Liver (tissue), 9 donors: ENCODE results near the gene GALNTL6. TPM values are rescaled to one million over a fixed set of nuclear protein-coding genes. Genes with fewer than 3 reads are reported as not detected.
A peak's percentile ranks its signal among the peaks of the same experiment; 100 is the strongest.

Source experiments
- DNase-seq: peaks from one replicate; pipeline ENCODE4 v3.0.0-alpha.2; 2017; ENCODE audit warnings: low spot score
- H3K27ac ChIP-seq, 2 donors: one replicate each; pipeline ENCODE4 v1.7.0; 2013; ENCODE audit warnings: inconsistent platforms in 2 of 2, low read length in 2 of 2, control low read depth in 1 of 2, low read depth in 1 of 2, mild to moderate bottlenecking in 1 of 2
- H3K27me3 ChIP-seq, 4 donors: one replicate each; pipeline versions ENCODE4 v1.6.1 to v1.7.0; 2013; ENCODE audit warnings: low read length in 3 of 4, inconsistent platforms in 1 of 4, mild to moderate bottlenecking in 1 of 4, moderate library complexity in 1 of 4; ENCODE audit not compliant: control insufficient read depth in 4 of 4, insufficient read depth in 4 of 4
- H3K36me3 ChIP-seq, 4 donors: one replicate each; pipeline versions ENCODE4 v1.6.1 to v1.7.0; 2013; ENCODE audit warnings: low read length in 3 of 4, mild to moderate bottlenecking in 3 of 4, low read depth in 1 of 4, moderate library complexity in 1 of 4; ENCODE audit not compliant: control insufficient read depth in 4 of 4, insufficient read depth in 3 of 4
- H3K4me1 ChIP-seq, 4 donors: one replicate each; pipeline versions ENCODE4 v1.6.1 to v1.7.0; 2013; ENCODE audit warnings: low read length in 3 of 4, mild to moderate bottlenecking in 3 of 4, moderate library complexity in 1 of 4; ENCODE audit not compliant: control insufficient read depth in 4 of 4, insufficient read depth in 4 of 4
- H3K4me3 ChIP-seq, 3 donors: one replicate each; pipeline versions ENCODE4 v1.6.1 to v1.7.0; 2013; ENCODE audit warnings: low read length in 3 of 3, control low read depth in 1 of 3, low read depth in 1 of 3, mild to moderate bottlenecking in 1 of 3
- H3K9ac ChIP-seq, 2 donors: one replicate each; pipeline ENCODE4 v1.7.0; 2013; ENCODE audit warnings: low read length in 2 of 2, mild to moderate bottlenecking in 2 of 2, moderate library complexity in 2 of 2, control low read depth in 1 of 2, low read depth in 1 of 2
- H3K9me3 ChIP-seq, 4 donors: one replicate each; pipeline versions ENCODE4 v1.6.1 to v1.7.0; 2013; ENCODE audit warnings: low read length in 3 of 4; ENCODE audit not compliant: control insufficient read depth in 4 of 4
- ATF3 ChIP-seq: IDR thresholded peaks from 2 replicates; pipeline ENCODE4 v1.6.1; 2016; ENCODE audit warnings: antibody characterized with exemption
- CTCF ChIP-seq: fragments of 150-350 bp; IDR thresholded peaks from 2 replicates; pipeline ENCODE4 v1.5.1; 2017; ENCODE audit warnings: improper control_type of control experiment, low read depth, low read length; ENCODE audit not compliant: missing input control
- EGR1 ChIP-seq, 2 donors: IDR thresholded peaks; 2 replicates each; pipeline ENCODE4 v1.6.1; 2016 to 2018; ENCODE audit warnings: antibody characterized with exemption in 2 of 2, low read depth in 2 of 2
- FOXA1 ChIP-seq: IDR thresholded peaks from 2 replicates; pipeline ENCODE4 v1.6.1; 2016; ENCODE audit warnings: antibody characterized with exemption
- FOXA2 ChIP-seq: IDR thresholded peaks from 2 replicates; pipeline ENCODE4 v1.6.1; 2016; ENCODE audit warnings: antibody characterized with exemption
- GABPA ChIP-seq, 2 donors: IDR thresholded peaks in 1 of 2; conservative IDR thresholded peaks in 1 of 2; 2 replicates each; pipeline ENCODE4 v1.6.1; 2016; ENCODE audit warnings: antibody characterized with exemption in 2 of 2, mild to moderate bottlenecking in 1 of 2, moderate library complexity in 1 of 2
- HNF4A ChIP-seq, 2 donors: conservative IDR thresholded peaks; 2 replicates each; pipeline ENCODE4 v1.6.1; 2016; ENCODE audit warnings: antibody characterized with exemption in 2 of 2, mild to moderate bottlenecking in 2 of 2
- HNF4G ChIP-seq: IDR thresholded peaks from 2 replicates; pipeline ENCODE4 v1.6.1; 2016; ENCODE audit warnings: antibody characterized with exemption
- JUND ChIP-seq, 2 donors: IDR thresholded peaks; 2 replicates each; pipeline ENCODE4 v1.6.1; 2016; ENCODE audit warnings: antibody characterized with exemption in 2 of 2
- MAX ChIP-seq: IDR thresholded peaks from 2 replicates; pipeline ENCODE4 v1.6.1; 2016; ENCODE audit warnings: antibody characterized with exemption
- NR2F2 ChIP-seq: IDR thresholded peaks from 2 replicates; pipeline ENCODE4 v1.6.1; 2016; ENCODE audit warnings: antibody characterized with exemption
- RAD21 ChIP-seq, 2 donors: IDR thresholded peaks; 2 replicates each; pipeline ENCODE4 v1.6.1; 2016; ENCODE audit warnings: antibody characterized with exemption in 2 of 2, mild to moderate bottlenecking in 2 of 2
- REST ChIP-seq: IDR thresholded peaks from 2 replicates; pipeline ENCODE4 v1.6.1; 2016; ENCODE audit warnings: antibody characterized with exemption, mild to moderate bottlenecking
- SP1 ChIP-seq: IDR thresholded peaks from 2 replicates; pipeline ENCODE4 v1.6.1; 2018; ENCODE audit warnings: antibody characterized with exemption, mild to moderate bottlenecking
- TAF1 ChIP-seq: conservative IDR thresholded peaks from 2 replicates; pipeline ENCODE4 v1.6.1; 2016; ENCODE audit warnings: antibody characterized with exemption, mild to moderate bottlenecking
- YY1 ChIP-seq: IDR thresholded peaks from 2 replicates; pipeline ENCODE4 v1.6.1; 2016; ENCODE audit warnings: antibody characterized with exemption, mild to moderate bottlenecking
- ZBTB33 ChIP-seq: IDR thresholded peaks from 2 replicates; pipeline ENCODE4 v1.6.1; 2016; ENCODE audit warnings: antibody characterized with exemption
- WGBS: extraction: QIAGEN DNeasy Blood & Tissue Kit; methylation state at CpG from one replicate; pipeline ENCODE4 v1.1.7; 2013; 5-methylcytosine and 5-hydroxymethylcytosine counted together
- polyA plus RNA-seq, 2 donors: library from polyadenylated mRNA; stranded (reverse) in 1 of 2; unstranded in 1 of 2; fragments of 200-250 nt in 1 of 2; fragments of >200 nt in 1 of 2; fragmentation: Nextera tagmentation in 1 of 2; extraction: Ambion mirVana in 1 of 2; gene quantifications; one replicate each; pipeline versions ENCODE4 v1.2.1 to v1.2.3, GENCODE V29; 2013 to 2015
- total RNA-seq, 2 donors: library from RNA; depleted of rRNA; stranded (reverse); fragments of >200 nt; gene quantifications; one replicate each; pipeline ENCODE4 v1.2.3, GENCODE V29; 2014
- donor health status: healthy.
- donor health status: healthy.
- donor health status: healthy.
- donor health status: healthy.
- donor health status: healthy.

Gene GALNTL6
- total and polyA plus RNA-seq, 4 donors: 0.06 to 0.08 TPM; not detected in 2

GRCh38 chr4:172957216-172957615 lies 1144.0 kb downstream of the GALNTL6 start (continued):
- TF ChIP-seq ZBTB33: no peak
- TF ChIP-seq HNF4G: no peak
- no peak for TF ChIP-seq CTCF

- Histone ChIP-seq H3K4me3 (no peak overlapping the region), H3K4me1 (peaks cover 0 to 4% (median 0%) of the 10 kb centered on the region in 4 donors), H3K9ac (no peak overlapping the region), H3K27me3 (no peaks in the 10 kb centered on the region), H3K36me3 (no peaks in the 10 kb centered on the region), H3K9me3 (no peaks in the 10 kb centered on the region), H3K27ac (no peak overlapping the region)
- DNase-seq: no peak
- WGBS: 46% methylated on average over 10 of the region's 10 CpGs
- no peak for TF ChIP-seq ATF3
- TF ChIP-seq EGR1 (IDR thresholded peaks at IDR 0.05; ENCODE audit: low read depth in 2 of 2): no peak
- no peak for TF ChIP-seq FOXA1
- TF ChIP-seq GABPA (IDR thresholded peaks at IDR 0.05 in 1 of 2, conservative IDR thresholded peaks at IDR 0.05 in 1 of 2): no peak
- no peak for TF ChIP-seq RAD21 (IDR thresholded peaks at IDR 0.05)
- TF ChIP-seq TAF1: no peak
- no peak for TF ChIP-seq JUND (IDR thresholded peaks at IDR 0.05)
- no peak for TF ChIP-seq MAX
- peak; percentile 20 to 31 for TF ChIP-seq HNF4A (conservative IDR thresholded peaks at IDR 0.05)
- TF ChIP-seq ZBTB33: no peak
- TF ChIP-seq SP1: no peak
- TF ChIP-seq YY1: peak; percentile 41
- TF ChIP-seq REST: no peak
- peak; percentile 46 for TF ChIP-seq FOXA2
- TF ChIP-seq NR2F2: no peak
- TF ChIP-seq HNF4G: no peak
These were observed 1149.6 kb downstream of the GALNTL6 start for GRCh38 chr4:172962564-172963353.
